Astrocyte of the spinal cord (primary cell): ENCODE measurements around the gene ADCY9.
A peak's percentile ranks its signal among the peaks of the same experiment; 100 is the strongest.

Experiments used
- DNase-seq: peaks from one replicate; pipeline ENCODE4 v3.0.0; 2011; ENCODE audit warnings: low read depth, low spot score
- H3K4me3 ChIP-seq: 2 replicates; pipeline ENCODE4 v1.5.1; 2011; ENCODE audit warnings: low read depth, mild to moderate bottlenecking, low read length, moderate library complexity
- CTCF ChIP-seq: IDR thresholded peaks from 2 replicates; pipeline ENCODE4 v1.5.1; 2012; ENCODE audit warnings: low read depth, mild to moderate bottlenecking, low read length, inconsistent platforms
- in situ Hi-C: cut with HindIII; loops from 2 replicates; pipeline ENCODE4 v1.10.0; 2017; ENCODE audit warnings: low sequenced_read_pairs

ADCY9 gene

GRCh38 chr16:3984111-3985060 is 131.9 kb downstream of the ADCY9 start:
- DNase-seq = no peak
- TF ChIP-seq CTCF = no peak
- no peak overlapping the region for H3K4me3 ChIP-seq
- in situ Hi-C loops = no loop called here

DNA sequence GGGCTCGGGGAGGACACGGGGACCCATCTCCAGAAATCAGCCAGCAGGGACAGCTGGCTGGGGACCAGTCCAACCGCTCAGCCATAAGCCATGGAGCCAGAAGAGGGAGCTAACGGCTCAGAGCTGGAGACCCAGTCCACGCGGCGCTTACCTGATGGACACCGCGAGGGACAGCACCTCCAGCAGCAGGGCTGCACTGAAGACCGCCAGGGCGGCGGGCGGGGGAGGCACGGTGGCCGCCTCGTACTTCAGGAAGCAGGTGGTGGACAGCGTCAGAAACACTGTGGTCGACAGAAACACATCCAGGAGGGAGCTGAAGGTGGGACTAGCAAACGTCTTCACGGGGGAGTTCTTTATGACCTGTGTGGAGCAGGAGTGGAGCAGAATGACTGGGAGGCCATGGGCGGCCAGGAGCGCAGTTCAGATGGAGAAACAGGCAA is 133.1 kb downstream of the ADCY9 start:
- H3K4me3 ChIP-seq = no peak overlapping the region
- in situ Hi-C loops = no loop called here
- DNase-seq = peak; percentile 56
- TF ChIP-seq CTCF = peak; percentile 88

DNA sequence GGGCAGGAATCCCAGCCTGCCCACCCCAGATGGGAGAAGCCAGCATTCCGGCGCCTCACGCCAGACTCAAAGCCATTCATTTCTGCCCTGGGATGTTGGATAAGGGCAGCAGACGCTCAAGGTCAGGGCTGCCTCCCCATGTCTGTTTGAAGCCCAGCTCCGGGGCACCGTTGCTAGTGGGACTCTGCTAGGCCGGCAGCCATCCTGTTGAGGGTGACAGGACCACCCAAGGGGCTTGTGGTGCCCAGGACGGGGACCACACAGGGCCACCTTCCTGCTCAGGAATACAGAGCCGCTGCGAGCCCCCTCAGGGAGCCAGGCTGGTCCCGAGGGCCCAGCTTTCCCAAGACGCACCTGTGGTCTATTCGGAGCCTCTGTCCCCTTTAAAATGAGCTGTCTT is 134.0 kb downstream of the ADCY9 start:
- H3K4me3 ChIP-seq = no peak overlapping the region
- in situ Hi-C loops = no loop called here
- TF ChIP-seq CTCF = no peak
- no peak for DNase-seq

GRCh38 chr16:3980253-3981111 is 135.8 kb downstream of the ADCY9 start:
- DNase-seq = peak; percentile 84
- no peak overlapping the region for H3K4me3 ChIP-seq
- in situ Hi-C loops = no loop called here
- no peak for TF ChIP-seq CTCF

DNA sequence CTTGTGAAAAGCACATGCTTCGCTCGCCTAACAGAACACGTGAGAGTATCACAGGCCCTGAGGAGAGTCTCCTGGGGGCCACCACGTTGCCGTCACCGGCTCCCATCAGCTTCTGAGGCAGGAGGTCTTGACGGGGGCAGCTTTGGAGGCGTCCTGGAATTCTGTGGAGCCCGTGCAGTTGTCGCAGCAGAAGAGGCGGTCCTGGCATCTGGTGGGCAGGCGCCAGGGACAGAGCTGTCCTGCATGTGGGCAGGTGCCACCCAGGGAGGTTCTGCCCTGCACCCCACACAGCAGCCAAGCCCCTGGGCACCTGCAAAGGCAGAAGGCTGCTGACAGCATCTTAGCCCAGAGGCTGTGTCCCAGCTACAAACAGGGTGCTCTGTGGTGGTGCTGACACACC is 136.7 kb downstream of the ADCY9 start:
- H3K4me3 ChIP-seq = no peak overlapping the region
- TF ChIP-seq CTCF = no peak
- DNase-seq = no peak
- in situ Hi-C loops = no loop called here

DNA sequence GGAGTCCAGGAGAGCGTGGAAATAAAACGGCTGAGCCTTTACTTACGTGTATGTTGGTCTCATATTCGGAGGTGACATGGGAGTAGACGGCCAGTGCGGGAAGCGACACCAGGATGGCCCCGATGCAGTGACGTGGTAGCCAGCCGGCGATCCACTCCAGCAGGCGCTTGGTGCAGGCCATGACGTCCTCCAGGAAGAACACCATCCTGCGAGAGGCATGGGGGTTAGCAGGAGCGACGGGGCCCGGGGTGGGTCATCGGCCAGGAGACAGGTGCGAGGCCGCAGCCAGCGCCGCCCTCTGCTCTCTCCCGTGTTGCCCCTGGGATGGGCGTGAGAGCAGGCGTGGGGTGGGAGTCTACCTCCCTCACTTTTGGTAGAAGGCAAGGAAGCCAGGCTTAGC is 137.2 kb downstream of the ADCY9 start:
- DNase-seq = no peak
- in situ Hi-C loops = no loop called here
- TF ChIP-seq CTCF = no peak

More for the DNA sequence above, 137.2 kb downstream of the ADCY9 start:
- H3K4me3 ChIP-seq = no peak overlapping the region
